Suppressor macrophage treated with lipopolysaccharide for 1 hour (primary cell): ENCODE data around the gene SPATS2L.
A peak's percentile ranks its signal among the peaks of the same experiment; 100 is the strongest.

Experiments
- DNase-seq, 3 donors: peaks; one replicate each; pipeline ENCODE4 v3.0.0-alpha.2; 2020 to 2022

SPATS2L gene

GRCh38 chr2:200472853-200473464 is 166.5 kb downstream of the SPATS2L start:
- DNase-seq = no peak

- no peak for DNase-seq
These were observed 169.3 kb downstream of the SPATS2L start for GRCh38 chr2:200475795-200476194.

GRCh38 chr2:200476836-200477235 is 170.3 kb downstream of the SPATS2L start:
- no peak for DNase-seq

GRCh38 chr2:200477667-200478131 is 171.2 kb downstream of the SPATS2L start:
- DNase-seq = no peak

GRCh38 chr2:200479692-200480265 is 173.3 kb downstream of the SPATS2L start:
- no peak for DNase-seq

GRCh38 chr2:200482194-200482593 is 175.7 kb downstream of the SPATS2L start:
- no peak for DNase-seq

GRCh38 chr2:200483729-200484198 is 177.3 kb downstream of the SPATS2L start:
- DNase-seq = peak in 2 of 3 donors; percentile 14 to 25

- DNase-seq = no peak
These were observed 178.4 kb downstream of the SPATS2L start for GRCh38 chr2:200484934-200485333.

- DNase-seq = no peak
These were observed 180.0 kb downstream of the SPATS2L start for GRCh38 chr2:200486529-200486928.

GRCh38 chr2:200488169-200488568 is 181.7 kb downstream of the SPATS2L start:
- DNase-seq = peak in 1 of 3 donors; percentile 46

- DNase-seq = no peak
These were observed 183.5 kb downstream of the SPATS2L start for GRCh38 chr2:200490001-200490400.

- no peak for DNase-seq
These were observed 186.2 kb downstream of the SPATS2L start for GRCh38 chr2:200492656-200493055.

GRCh38 chr2:200494048-200494447 is 187.6 kb downstream of the SPATS2L start:
- DNase-seq = no peak

GRCh38 chr2:200496696-200497095 is 190.2 kb downstream of the SPATS2L start:
- no peak for DNase-seq

GRCh38 chr2:200498402-200499162 is 192.1 kb downstream of the SPATS2L start:
- DNase-seq = no peak

- DNase-seq = peak; percentile 9 to 52 (median 43)
These were observed 195.7 kb downstream of the SPATS2L start for GRCh38 chr2:200502196-200502595.

- DNase-seq = no peak
These were observed 200.2 kb downstream of the SPATS2L start for GRCh38 chr2:200506679-200507078.

- no peak for DNase-seq
These were observed 200.7 kb downstream of the SPATS2L start for GRCh38 chr2:200507179-200507578.

GRCh38 chr2:200509235-200509611 is 202.7 kb downstream of the SPATS2L start:
- DNase-seq = peak in 2 of 3 donors; percentile 8 to 10

GRCh38 chr2:200509612-200510433 is 203.3 kb downstream of the SPATS2L start, which contains the start of gene KCTD18:
TSS of gene KCTD18 (minus strand) at chr2:200510068. CDS start at chr2:200507016, 3,052 bp downstream.
- DNase-seq = peak; percentile 92 to 96 (median 95)

GRCh38 chr2:200515155-200515554 is 208.7 kb downstream of the SPATS2L start:
- DNase-seq = no peak

- no peak for DNase-seq
These were observed 216.7 kb downstream of the SPATS2L start for GRCh38 chr2:200523158-200523557.

- no peak for DNase-seq
These were observed 217.1 kb downstream of the SPATS2L start for GRCh38 chr2:200523604-200524003.
